SU-DHL-6 (cell line): Measurements from ENCODE around the gene PLA2G4E.

Experiments
- H2AFZ ChIP-seq: fragments of 200-600 bp; sonication (generic); 2 replicates; pipeline ENCODE4 v1.6.1; 2014; ENCODE audit warnings: low read depth, mild to moderate bottlenecking, moderate library complexity, mixed read lengths, antibody characterized with exemption, low read length; ENCODE audit not compliant: severe bottlenecking
- H3F3A ChIP-seq: fragments of 200-600 bp; shearing (Covaris generic); 2 replicates; pipeline ENCODE4 v1.6.0; 2016; ENCODE audit warnings: antibody characterized with exemption, mild to moderate bottlenecking; ENCODE audit not compliant: insufficient read depth
- H3K27ac ChIP-seq: fragments of 200-600 bp; sonication (generic); 2 replicates; pipeline ENCODE4 v1.5.1; 2016; ENCODE audit warnings: low read depth, mild to moderate bottlenecking, low read length, moderate library complexity, mixed read lengths
- H3K27me3 ChIP-seq: fragments of 200-600 bp; sonication (generic), shearing (Covaris generic); 2 replicates; pipeline ENCODE4 v1.6.0; 2014; ENCODE audit warnings: mild to moderate bottlenecking, low read length
- H3K36me3 ChIP-seq: fragments of 200-600 bp; sonication (generic); 2 replicates; pipeline ENCODE4 v1.6.1; 2014; ENCODE audit warnings: mild to moderate bottlenecking, low read length, mixed read lengths
- H3K4me2 ChIP-seq: fragments of 300-600, 200-600 bp; shearing (Covaris generic), sonication (generic); 2 replicates; pipeline ENCODE4 v1.6.0; 2014; ENCODE audit warnings: low read length, low read depth, mild to moderate bottlenecking; ENCODE audit not compliant: poor library complexity, severe bottlenecking
- H3K4me3 ChIP-seq: fragments of 200-600 bp; sonication (generic); 2 replicates; pipeline ENCODE4 v1.5.1; 2014; ENCODE audit warnings: antibody characterized with exemption, low read length, mild to moderate bottlenecking, mixed read lengths; ENCODE audit not compliant: insufficient read depth, poor library complexity, severe bottlenecking
- H3K79me2 ChIP-seq: fragments of 200-600 bp; sonication (generic); 2 replicates; pipeline ENCODE4 v1.6.1; 2014; ENCODE audit warnings: mild to moderate bottlenecking, low read length, moderate library complexity; ENCODE audit not compliant: insufficient read depth
- H3K9ac ChIP-seq: fragments of 200-600 bp; sonication (generic); 2 replicates; pipeline ENCODE4 v1.7.0; 2014; ENCODE audit warnings: mild to moderate bottlenecking, low read length
- H3K9me2 ChIP-seq: fragments of 200-600 bp; sonication (generic); replicated peaks from 2 replicates; pipeline ENCODE4 v1.6.1; 2014; ENCODE audit warnings: low read length; ENCODE audit not compliant: insufficient read depth
- H3K9me3 ChIP-seq: fragments of 200-600 bp; sonication (generic); 2 replicates; pipeline ENCODE4 v1.6.1; 2014; ENCODE audit warnings: low read length, mixed read lengths; ENCODE audit not compliant: insufficient read depth
- H4K20me1 ChIP-seq: fragments of 200-600 bp; sonication (generic); 2 replicates; pipeline ENCODE4 v1.6.1; 2014; ENCODE audit warnings: low read depth, mild to moderate bottlenecking, antibody characterized with exemption, low read length, moderate library complexity, mixed read lengths
- EZH2phosphoT487 ChIP-seq: fragments of 200-600 bp; sonication (generic), shearing (Covaris generic); conservative IDR thresholded peaks from 2 replicates; pipeline ENCODE4 v1.6.1; 2018; ENCODE audit warnings: mild to moderate bottlenecking, antibody characterized with exemption, low read length, moderate library complexity, mixed read lengths
- TF ChIP-seq, protein P1 (sequence below): fragments of 200-600 bp; sonication (generic); IDR thresholded peaks from one replicate; pipeline ENCODE4 v1.5.1; 2017; ENCODE audit warnings: antibody characterized with exemption, mild to moderate bottlenecking, low read length, moderate library complexity; ENCODE audit not compliant: insufficient read depth, poor library complexity, severe bottlenecking

The PLA2G4E gene

DNA sequence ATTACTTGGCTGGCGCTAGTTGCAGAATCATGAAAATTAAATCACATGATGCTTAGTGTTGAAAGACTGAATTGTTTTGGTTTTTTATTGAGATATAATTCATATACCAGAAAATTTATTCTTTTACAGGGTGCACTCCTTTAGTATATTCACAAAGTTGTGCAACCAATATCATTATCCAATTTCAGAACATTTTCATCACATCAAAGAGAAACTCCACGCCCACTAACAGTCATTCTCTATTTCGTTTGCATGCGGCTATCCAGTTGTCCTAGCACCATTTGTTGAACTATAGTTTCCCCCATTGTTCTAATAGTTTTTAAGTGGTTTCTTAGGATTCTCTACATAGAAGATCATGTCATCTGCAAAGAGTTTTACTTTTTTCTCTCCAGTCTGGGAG, 52.1 kb downstream of the PLA2G4E start:
- no peak overlapping the region for H2AFZ ChIP-seq
- H3K9me2 ChIP-seq, result no peaks in the 10 kb centered on the region
- H3K79me2 ChIP-seq, result peaks cover 8% of the 10 kb centered on the region; the same call in 1 of the 2 replicates
- H3K4me2 ChIP-seq, result no peak overlapping the region
- H3K4me3 ChIP-seq, result no peak overlapping the region
- H3K9me3 ChIP-seq, result no peaks in the 10 kb centered on the region
- H3K9ac ChIP-seq, result no peak overlapping the region
- no peaks in the 10 kb centered on the region for H4K20me1 ChIP-seq
- H3K36me3 ChIP-seq, result no peaks in the 10 kb centered on the region
- TF ChIP-seq EZH2phosphoT487, result no peak
- TF ChIP-seq, protein P1, sequence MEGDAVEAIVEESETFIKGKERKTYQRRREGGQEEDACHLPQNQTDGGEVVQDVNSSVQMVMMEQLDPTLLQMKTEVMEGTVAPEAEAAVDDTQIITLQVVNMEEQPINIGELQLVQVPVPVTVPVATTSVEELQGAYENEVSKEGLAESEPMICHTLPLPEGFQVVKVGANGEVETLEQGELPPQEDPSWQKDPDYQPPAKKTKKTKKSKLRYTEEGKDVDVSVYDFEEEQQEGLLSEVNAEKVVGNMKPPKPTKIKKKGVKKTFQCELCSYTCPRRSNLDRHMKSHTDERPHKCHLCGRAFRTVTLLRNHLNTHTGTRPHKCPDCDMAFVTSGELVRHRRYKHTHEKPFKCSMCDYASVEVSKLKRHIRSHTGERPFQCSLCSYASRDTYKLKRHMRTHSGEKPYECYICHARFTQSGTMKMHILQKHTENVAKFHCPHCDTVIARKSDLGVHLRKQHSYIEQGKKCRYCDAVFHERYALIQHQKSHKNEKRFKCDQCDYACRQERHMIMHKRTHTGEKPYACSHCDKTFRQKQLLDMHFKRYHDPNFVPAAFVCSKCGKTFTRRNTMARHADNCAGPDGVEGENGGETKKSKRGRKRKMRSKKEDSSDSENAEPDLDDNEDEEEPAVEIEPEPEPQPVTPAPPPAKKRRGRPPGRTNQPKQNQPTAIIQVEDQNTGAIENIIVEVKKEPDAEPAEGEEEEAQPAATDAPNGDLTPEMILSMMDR, result no peak
- H3K27ac ChIP-seq, result no peak overlapping the region
- H3F3A ChIP-seq, result peaks cover 21% of the 10 kb centered on the region
- H3K27me3 ChIP-seq, result no peaks in the 10 kb centered on the region

DNA sequence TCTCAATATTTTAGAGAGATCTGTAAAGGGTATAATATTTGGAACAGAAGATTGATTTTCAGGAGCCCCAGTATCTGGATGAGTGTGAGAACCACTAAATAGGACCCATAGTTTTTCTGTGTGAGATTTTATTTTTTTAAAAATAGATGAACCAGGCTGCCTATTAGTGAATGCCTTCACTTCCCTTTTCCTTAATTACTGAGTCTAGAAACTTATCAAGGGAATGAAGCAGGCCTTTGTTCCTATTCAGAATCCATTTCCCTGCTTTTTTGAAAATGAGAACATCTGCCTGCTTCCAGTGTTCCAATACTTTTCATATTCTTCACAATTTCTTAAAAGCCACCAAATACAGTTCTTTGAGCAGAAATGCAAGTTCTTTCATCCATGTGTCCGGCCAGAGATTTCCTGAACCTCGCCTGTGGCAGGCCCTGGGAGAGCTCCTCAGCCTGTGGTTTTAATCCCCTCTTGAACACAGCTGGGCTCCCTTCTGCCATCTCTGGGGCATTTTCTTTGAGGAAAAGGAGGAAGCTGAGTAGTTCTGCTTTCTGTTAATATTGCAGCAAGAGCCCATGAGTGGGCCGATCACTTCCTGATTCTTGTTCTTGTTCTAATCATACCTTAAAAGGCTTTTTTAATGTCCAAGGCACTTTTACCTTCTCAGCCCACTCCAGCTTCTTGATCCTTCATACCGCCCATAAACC, 53.2 kb downstream of the PLA2G4E start:
- no peaks in the 10 kb centered on the region for H3K27me3 ChIP-seq
- H3K9me2 ChIP-seq, result no peaks in the 10 kb centered on the region
- H3K4me3 ChIP-seq, result no peak overlapping the region
- H3F3A ChIP-seq, result peaks cover 21% of the 10 kb centered on the region
- TF ChIP-seq EZH2phosphoT487, result no peak
- TF ChIP-seq, protein P1, result no peak
- H2AFZ ChIP-seq, result peak overlapping the region; percentile 14
- peak overlapping the region; percentile 22; the same call in 1 of the 2 replicates for H3K9ac ChIP-seq
- H3K9me3 ChIP-seq, result no peaks in the 10 kb centered on the region
- H3K27ac ChIP-seq, result peak overlapping the region; percentile 30; the same call in 1 of the 2 replicates
- H3K79me2 ChIP-seq, result peaks cover 8% of the 10 kb centered on the region; the same call in 1 of the 2 replicates
- no peaks in the 10 kb centered on the region for H4K20me1 ChIP-seq
- H3K4me2 ChIP-seq, result peak overlapping the region; percentile 51
- no peaks in the 10 kb centered on the region for H3K36me3 ChIP-seq

DNA sequence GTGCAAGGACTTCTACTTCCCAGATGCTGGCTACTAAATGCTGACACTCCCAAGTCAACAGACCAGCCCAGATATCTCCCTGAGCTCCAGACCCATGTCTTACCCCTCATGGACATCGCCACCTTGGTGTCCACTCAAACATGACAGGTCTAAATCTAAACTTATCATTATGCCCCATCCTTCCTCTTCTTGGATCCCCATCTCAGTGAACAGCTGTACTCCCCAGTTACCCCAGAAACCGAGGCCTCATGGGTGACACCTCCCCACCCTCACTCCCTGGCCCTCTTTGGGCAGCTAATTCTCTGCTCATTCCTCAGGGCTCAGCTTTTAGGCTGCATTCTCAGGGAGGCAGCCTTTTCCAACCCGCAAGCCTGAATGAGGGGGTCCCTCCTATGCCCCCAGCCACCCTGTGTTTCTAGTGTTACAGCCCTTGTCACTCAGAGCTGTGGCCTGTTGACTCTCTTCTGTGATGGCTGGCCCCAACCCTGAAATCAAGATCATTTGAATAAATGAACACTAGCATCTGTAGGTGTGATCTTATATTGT, 53.8 kb downstream of the PLA2G4E start:
- Histone ChIP-seq H3K27ac (no peak overlapping the region), H2AFZ (no peak overlapping the region), H3K79me2 (peaks cover 8% of the 10 kb centered on the region; the same call in 1 of the 2 replicates), H3K4me2 (no peak overlapping the region), H3K9ac (no peak overlapping the region), H3F3A (peaks cover 21% of the 10 kb centered on the region), H3K9me2 (no peaks in the 10 kb centered on the region), H3K9me3 (0 out of 2 replicates have a peak, but pooled peaks cover 3% of the 10 kb centered on the region), H3K36me3 (no peaks in the 10 kb centered on the region), H4K20me1 (no peaks in the 10 kb centered on the region), H3K27me3 (no peaks in the 10 kb centered on the region), H3K4me3 (no peak overlapping the region)
- TF ChIP-seq EZH2phosphoT487, result no peak
- TF ChIP-seq, protein P1, result no peak
